Caco-2 (cell line): ENCODE results near the gene KANSL3. TPM values are rescaled to one million over a fixed set of nuclear protein-coding genes. Genes with fewer than 3 reads are reported as not detected.

Experiments used
- BruUV-seq: library from RNA; stranded (reverse); fragments of 400-500 nt; replicated peaks from 2 replicates; lab custom pipeline; 2021; lab: Mats Ljungman, UMichigan
- CTCF ChIA-PET: fragments of 300-600 bp; sonication (Branson Sonifier 250); formaldehyde crosslinking; loops from one replicate; lab custom pipeline; 2022; ENCODE audit warnings: antibody characterized with exemption; lab: Charles Lee
- POLR2A ChIA-PET: fragments of 300-600 bp; sonication (Branson Sonifier 250); formaldehyde crosslinking; loops from one replicate; lab custom pipeline; 2022; ENCODE audit warnings: antibody characterized with exemption; lab: Charles Lee
- DNase-seq, 2 experiments: peaks; one replicate each; pipeline versions ENCODE4 v3.0.0 to v3.0.0-alpha.2; 2020 to 2022
- H3K27me3 ChIP-seq: replicated peaks from 2 replicates; pipeline ENCODE4 v1.6.0; 2011; ENCODE audit warnings: low read length; ENCODE audit not compliant: control insufficient read depth, insufficient read depth
- H3K36me3 ChIP-seq: 2 replicates; pipeline ENCODE4 v1.5.1; 2011; ENCODE audit warnings: low read length; ENCODE audit not compliant: control insufficient read depth, insufficient read depth
- H3K4me1 ChIP-seq: fragments of 250-450 bp; sonication (Bioruptor Pico); 2 replicates; pipeline ENCODE4 v1.5.1; 2020; ENCODE audit warnings: mild to moderate bottlenecking
- H3K4me3 ChIP-seq: 2 replicates; pipeline ENCODE4 v1.5.1; 2011; ENCODE audit warnings: low read depth, mild to moderate bottlenecking, control low read depth, low read length
- H3K9me3 ChIP-seq: fragments of 250-450 bp; sonication (Bioruptor Pico); 2 replicates; pipeline ENCODE4 v1.5.1; 2020; ENCODE audit warnings: mild to moderate bottlenecking, moderate library complexity
- H3K27ac Mint-ChIP-seq: one replicate; pipeline ENCODE4 v1.8.0; 2022; ENCODE audit warnings: mixed read lengths; ENCODE audit not compliant: unreplicated experiment
- H3K27me3 Mint-ChIP-seq: one replicate; pipeline ENCODE4 v1.8.0; 2022; ENCODE audit warnings: mixed read lengths; ENCODE audit not compliant: insufficient read depth, unreplicated experiment
- H3K36me3 Mint-ChIP-seq: one replicate; pipeline ENCODE4 v1.8.0; 2022; ENCODE audit warnings: mild to moderate bottlenecking, mixed read lengths; ENCODE audit not compliant: insufficient read depth, unreplicated experiment
- H3K4me1 Mint-ChIP-seq: one replicate; pipeline ENCODE4 v1.8.0; 2022; ENCODE audit warnings: low read depth, mixed read lengths; ENCODE audit not compliant: unreplicated experiment
- H3K4me3 Mint-ChIP-seq: one replicate; pipeline ENCODE4 v1.8.0; 2022; ENCODE audit warnings: mild to moderate bottlenecking, moderate library complexity, mixed read lengths; ENCODE audit not compliant: unreplicated experiment
- H3K9me3 Mint-ChIP-seq: one replicate; pipeline ENCODE4 v1.8.0; 2022; ENCODE audit warnings: mixed read lengths; ENCODE audit not compliant: unreplicated experiment
- CTCF ChIP-seq, 2 experiments: fragments of 200-600 bp in 1 of 2; IDR thresholded peaks; 1 replicate in 1 of 2; 2 replicates in 1 of 2; pipeline versions ENCODE4 v1.5.1 to v1.8.0; 2011 to 2022; ENCODE audit warnings: antibody characterized with exemption in 1 of 2, control low read depth in 1 of 2, inconsistent platforms in 1 of 2, low read depth in 1 of 2, low read length in 1 of 2, mild to moderate bottlenecking in 1 of 2, moderate library complexity in 1 of 2; ENCODE audit not compliant: insufficient read depth in 1 of 2, severe bottlenecking in 1 of 2, unreplicated experiment in 1 of 2
- intact Hi-C: fragments of 100-400 bp; cut with micrococcal nuclease; formaldehyde crosslinking; loops from one replicate; pipeline ENCODE4 v1.10.0; 2022; ENCODE audit not compliant: unreplicated experiment
- total RNA-seq: library from RNA; stranded (reverse); gene quantifications from 2 replicates; pipeline ENCODE4 v1.2.3, GENCODE V29; 2022

The KANSL3 gene
- total RNA-seq, 1 experiment from 2014 or later, result 48.6 TPM

GRCh38 chr2:96579422-96579821 is 58.7 kb downstream of the KANSL3 start:
- Mint-ChIP-seq H3K4me3 (no peak overlapping the region), H3K9me3 (no peaks in the 10 kb centered on the region), H3K27ac (no peak overlapping the region), H3K27me3 (no peaks in the 10 kb centered on the region), H3K4me1 (no peaks in the 10 kb centered on the region), H3K36me3 (no peaks in the 10 kb centered on the region)
- peak in 1 of 2 experiments; percentile 3 for TF ChIP-seq CTCF (IDR thresholded peaks at IDR 0.05; ENCODE audit: insufficient read depth in 1 of 2, low read depth in 1 of 2, low read length in 1 of 2, severe bottlenecking in 1 of 2, unreplicated experiment in 1 of 2)
- BruUV-seq, result no TSS peak
- Histone ChIP-seq H3K4me3 (no peak overlapping the region), H3K27me3 (no peaks in the 10 kb centered on the region), H3K36me3 (no peaks in the 10 kb centered on the region), H3K9me3 (no peaks in the 10 kb centered on the region), H3K4me1 (0 out of 2 replicates have a peak, but pooled peaks cover 5% of the 10 kb centered on the region)
- intact Hi-C loops, result no loop called here
- POLR2A ChIA-PET, result no interaction called here
- CTCF ChIA-PET, result interaction anchor here (0.9 kb wide), 1 partner anchor 29 kb away, joined by 3 read pairs; no protein-coding TSS in a partner anchor
- no peak for DNase-seq

GRCh38 chr2:96578731-96579130 is 59.4 kb downstream of the KANSL3 start:
- TF ChIP-seq CTCF (IDR thresholded peaks at IDR 0.05; ENCODE audit: insufficient read depth in 1 of 2, low read depth in 1 of 2, low read length in 1 of 2, severe bottlenecking in 1 of 2, unreplicated experiment in 1 of 2), result no peak
- no peak overlapping the region for H3K27ac Mint-ChIP-seq
- H3K4me1 ChIP-seq, result 0 out of 2 replicates have a peak, but pooled peaks cover 5% of the 10 kb centered on the region
- H3K36me3 Mint-ChIP-seq, result no peaks in the 10 kb centered on the region
- intact Hi-C loops, result no loop called here
- no peaks in the 10 kb centered on the region for H3K27me3 Mint-ChIP-seq
- H3K9me3 Mint-ChIP-seq, result no peaks in the 10 kb centered on the region
- ChIA-PET CTCF (no interaction called here), POLR2A (no interaction called here)
- DNase-seq, result no peak
- H3K4me3 Mint-ChIP-seq, result no peak overlapping the region
- H3K36me3 ChIP-seq, result no peaks in the 10 kb centered on the region
- BruUV-seq, result no TSS peak
- no peaks in the 10 kb centered on the region for H3K27me3 ChIP-seq
- H3K4me3 ChIP-seq, result no peak overlapping the region
- H3K4me1 Mint-ChIP-seq, result no peaks in the 10 kb centered on the region
- no peaks in the 10 kb centered on the region for H3K9me3 ChIP-seq

GRCh38 chr2:96577501-96577900 is 60.6 kb downstream of the KANSL3 start:
- Mint-ChIP-seq H3K4me3 (no peak overlapping the region), H3K27me3 (no peaks in the 10 kb centered on the region), H3K9me3 (no peaks in the 10 kb centered on the region), H3K4me1 (no peaks in the 10 kb centered on the region), H3K36me3 (no peaks in the 10 kb centered on the region), H3K27ac (no peak overlapping the region)
- BruUV-seq, result no TSS peak
- ChIA-PET POLR2A (interaction anchor here (0.6 kb wide), 1 partner anchor 11 kb away, joined by 3 read pairs; no protein-coding TSS in a partner anchor), CTCF (no interaction called here)
- no peaks in the 10 kb centered on the region for H3K9me3 ChIP-seq
- no peak for DNase-seq
- 0 out of 2 replicates have a peak, but pooled peaks cover 5% of the 10 kb centered on the region for H3K4me1 ChIP-seq
- no peaks in the 10 kb centered on the region for H3K27me3 ChIP-seq
- intact Hi-C loops, result no loop called here
- H3K36me3 ChIP-seq, result no peaks in the 10 kb centered on the region
- no peak overlapping the region for H3K4me3 ChIP-seq
- no peak for TF ChIP-seq CTCF (IDR thresholded peaks at IDR 0.05; ENCODE audit: insufficient read depth in 1 of 2, low read depth in 1 of 2, low read length in 1 of 2, severe bottlenecking in 1 of 2, unreplicated experiment in 1 of 2)
